GF-D8 (cell line): ENCODE data around the gene DPYD.

Experiments used
- DNase-seq: peaks from one replicate; lab custom pipeline; 2025; lab: John Stamatoyannopoulos, UW

Gene DPYD

DNA sequence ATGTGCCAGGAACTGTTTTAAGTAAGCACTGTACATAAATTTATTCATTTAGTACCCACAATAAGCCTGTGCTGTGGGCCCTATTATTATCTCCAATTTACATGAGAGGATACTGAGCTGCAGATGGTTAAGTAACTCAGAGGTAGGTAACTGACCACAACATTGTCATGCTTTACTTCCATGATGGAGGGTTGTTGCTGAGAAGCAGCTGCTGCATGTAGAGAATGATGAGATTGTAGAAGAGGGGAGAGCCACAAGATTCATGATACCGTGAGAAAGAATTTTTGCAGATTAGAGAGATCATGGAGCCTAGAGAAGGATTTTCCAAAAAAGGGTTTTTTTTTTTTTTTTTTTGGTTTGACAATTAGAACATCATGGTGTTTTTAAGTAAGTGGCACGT is 886.2 kb downstream of the DPYD start:
- DNase-seq = no peak

DNA sequence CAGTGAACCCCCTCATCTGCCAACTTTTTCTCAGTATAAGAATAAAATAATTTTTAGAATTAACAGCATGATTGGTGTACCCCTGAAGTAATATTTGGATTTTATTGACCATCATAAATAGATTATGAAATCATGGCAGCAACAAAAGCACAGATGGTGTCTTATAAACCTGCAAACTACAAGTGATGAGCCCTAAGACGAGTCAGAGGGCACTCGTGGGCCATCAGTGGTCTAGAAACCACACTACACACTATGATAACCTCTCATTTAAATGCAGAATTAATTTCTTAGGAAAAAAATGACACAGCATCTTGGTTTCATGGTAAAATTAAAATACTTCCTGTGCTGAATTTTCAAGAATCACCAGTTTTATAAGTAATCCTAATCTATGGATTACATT is 886.9 kb downstream of the DPYD start:
- no peak for DNase-seq
